SJSA1 (cell line): ENCODE measurements around the gene SYT7. TPM values are rescaled to one million over a fixed set of nuclear protein-coding genes. Genes with fewer than 3 reads are reported as not detected.

Experiments
- DNase-seq, 2 experiments: peaks; one replicate each; pipeline ENCODE4 v3.0.0-alpha.2; 2015 to 2020; ENCODE audit warnings: low spot score in 2 of 2, low read depth in 1 of 2
- H3K27ac ChIP-seq: fragments of 250-450 bp; sonication (Bioruptor Pico); 2 replicates; pipeline ENCODE4 v1.5.1; 2020; ENCODE audit warnings: mild to moderate bottlenecking, moderate library complexity
- H3K27me3 ChIP-seq: fragments of 250-450 bp; sonication (Bioruptor Pico); replicated peaks from 2 replicates; pipeline ENCODE4 v1.5.1; 2020; ENCODE audit warnings: mild to moderate bottlenecking, moderate library complexity
- H3K36me3 ChIP-seq: fragments of 250-450 bp; sonication (Bioruptor Pico); 2 replicates; pipeline ENCODE4 v1.5.1; 2020; ENCODE audit warnings: mild to moderate bottlenecking
- H3K4me1 ChIP-seq: fragments of 250-450 bp; sonication (Bioruptor Pico); replicated peaks from 2 replicates; pipeline ENCODE4 v1.6.1; 2021; ENCODE audit warnings: mild to moderate bottlenecking
- H3K4me3 ChIP-seq: fragments of 250-450 bp; sonication (Bioruptor Pico); 2 replicates; pipeline ENCODE4 v1.5.1; 2020; ENCODE audit warnings: mild to moderate bottlenecking
- H3K9me3 ChIP-seq: fragments of 250-450 bp; sonication (Bioruptor Pico); replicated peaks from 2 replicates; pipeline ENCODE4 v1.5.1; 2020; ENCODE audit warnings: mild to moderate bottlenecking
- total RNA-seq: library from RNA; depleted of rRNA; stranded (reverse); fragments of >200 nt; shearing (Covaris generic); gene quantifications from 2 replicates; pipeline ENCODE4 v1.2.3, GENCODE V29; 2014

Gene SYT7
- total RNA-seq, 1 experiment from 2014 or later, result not detected

DNA sequence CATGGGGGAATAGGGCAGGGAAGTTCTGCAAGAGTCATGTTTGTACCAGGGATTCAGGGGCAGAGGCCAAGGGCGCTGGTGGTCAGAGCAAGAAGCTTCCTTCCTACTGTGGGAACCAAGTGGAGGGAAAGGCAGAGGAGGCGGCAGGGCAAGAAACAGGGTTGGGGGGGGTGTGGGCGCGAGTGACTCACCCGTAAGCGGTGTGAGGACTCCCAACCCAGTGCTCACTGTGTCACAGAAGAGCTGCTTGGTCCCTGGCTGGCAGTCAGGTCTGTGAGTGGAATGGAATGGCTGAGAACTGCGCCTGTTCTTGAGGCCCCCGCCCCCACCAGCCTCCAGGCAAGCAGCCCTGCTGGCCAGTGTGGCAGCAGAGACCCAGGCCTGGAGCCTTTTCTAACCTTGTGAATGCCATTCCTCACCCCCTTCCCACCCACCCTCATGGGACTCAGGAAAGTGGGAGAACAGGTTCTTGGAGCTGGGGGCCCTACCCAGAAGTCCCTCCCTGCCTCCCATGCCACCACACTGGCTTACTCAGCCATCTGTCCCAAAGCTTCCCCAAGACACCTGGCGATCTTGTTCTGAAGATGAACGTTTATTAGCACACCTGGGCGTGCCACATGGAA, 67.6 kb downstream of the SYT7 start:
- no peaks in the 10 kb centered on the region for H3K36me3 ChIP-seq
- H3K27me3 ChIP-seq, result peaks cover 45% of the 10 kb centered on the region
- no peak overlapping the region for H3K4me3 ChIP-seq
- peaks cover 11% of the 10 kb centered on the region for H3K4me1 ChIP-seq
- no peak overlapping the region for H3K27ac ChIP-seq
- DNase-seq, result no peak
- H3K9me3 ChIP-seq, result peaks cover 8% of the 10 kb centered on the region

- peaks cover 54% of the 10 kb centered on the region for H3K27me3 ChIP-seq
These were observed 68.4 kb downstream of the SYT7 start for GRCh38 chr11:61512435-61512834.

DNA sequence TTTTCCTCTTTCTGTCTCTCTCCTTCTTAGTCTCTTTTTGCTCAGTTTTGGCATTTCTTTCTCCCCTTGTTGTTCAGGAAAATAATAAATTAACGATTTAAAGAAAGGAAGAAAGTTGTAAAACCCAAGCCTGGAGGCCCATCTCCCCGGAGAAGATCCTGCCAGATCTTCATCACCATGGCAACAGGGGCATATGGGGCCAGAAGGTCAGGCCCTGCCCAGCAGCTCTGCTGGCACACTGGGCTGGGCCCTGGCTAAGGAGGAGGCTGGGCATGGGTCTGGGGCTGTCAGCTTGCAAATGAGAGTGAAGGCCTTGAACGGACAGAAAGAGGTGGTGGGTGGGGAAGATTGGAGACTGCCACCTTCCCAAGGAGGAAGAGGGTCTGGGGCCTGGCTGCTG, 69.5 kb downstream of the SYT7 start:
- Histone ChIP-seq H3K36me3 (no peaks in the 10 kb centered on the region), H3K4me3 (no peak overlapping the region), H3K9me3 (peaks cover 8% of the 10 kb centered on the region), H3K27me3 (peaks cover 60% of the 10 kb centered on the region), H3K4me1 (peaks cover 13% of the 10 kb centered on the region), H3K27ac (no peak overlapping the region)
- no peak for DNase-seq

More at GRCh38 chr11:61512435-61512834, 68.4 kb downstream of the SYT7 start:
- Histone ChIP-seq H3K4me1 (peaks cover 13% of the 10 kb centered on the region), H3K27ac (no peak overlapping the region), H3K9me3 (peaks cover 8% of the 10 kb centered on the region), H3K4me3 (no peak overlapping the region), H3K36me3 (no peaks in the 10 kb centered on the region)
- no peak for DNase-seq

GRCh38 chr11:61510974-61511373, 69.9 kb downstream of the SYT7 start:
- Histone ChIP-seq H3K27ac (no peak overlapping the region), H3K4me1 (peaks cover 13% of the 10 kb centered on the region), H3K4me3 (no peak overlapping the region), H3K9me3 (peaks cover 8% of the 10 kb centered on the region), H3K36me3 (no peaks in the 10 kb centered on the region), H3K27me3 (peaks cover 64% of the 10 kb centered on the region)
- DNase-seq, result no peak

GRCh38 chr11:61510166-61510919, 70.5 kb downstream of the SYT7 start:
- H3K9me3 ChIP-seq, result peaks cover 8% of the 10 kb centered on the region
- H3K4me1 ChIP-seq, result peaks cover 13% of the 10 kb centered on the region
- no peak for DNase-seq
- H3K4me3 ChIP-seq, result no peak overlapping the region
- no peak overlapping the region for H3K27ac ChIP-seq
- H3K27me3 ChIP-seq, result peaks cover 70% of the 10 kb centered on the region
- H3K36me3 ChIP-seq, result no peaks in the 10 kb centered on the region

- H3K9me3 ChIP-seq, result peaks cover 8% of the 10 kb centered on the region
- peak in 1 of 2 experiments; percentile 43 for DNase-seq
- peaks cover 13% of the 10 kb centered on the region for H3K4me1 ChIP-seq
- peaks cover 80% of the 10 kb centered on the region for H3K27me3 ChIP-seq
- no peaks in the 10 kb centered on the region for H3K36me3 ChIP-seq
- H3K27ac ChIP-seq, result no peak overlapping the region
- no peak overlapping the region for H3K4me3 ChIP-seq
These were observed 71.5 kb downstream of the SYT7 start for GRCh38 chr11:61509043-61510029.

DNA sequence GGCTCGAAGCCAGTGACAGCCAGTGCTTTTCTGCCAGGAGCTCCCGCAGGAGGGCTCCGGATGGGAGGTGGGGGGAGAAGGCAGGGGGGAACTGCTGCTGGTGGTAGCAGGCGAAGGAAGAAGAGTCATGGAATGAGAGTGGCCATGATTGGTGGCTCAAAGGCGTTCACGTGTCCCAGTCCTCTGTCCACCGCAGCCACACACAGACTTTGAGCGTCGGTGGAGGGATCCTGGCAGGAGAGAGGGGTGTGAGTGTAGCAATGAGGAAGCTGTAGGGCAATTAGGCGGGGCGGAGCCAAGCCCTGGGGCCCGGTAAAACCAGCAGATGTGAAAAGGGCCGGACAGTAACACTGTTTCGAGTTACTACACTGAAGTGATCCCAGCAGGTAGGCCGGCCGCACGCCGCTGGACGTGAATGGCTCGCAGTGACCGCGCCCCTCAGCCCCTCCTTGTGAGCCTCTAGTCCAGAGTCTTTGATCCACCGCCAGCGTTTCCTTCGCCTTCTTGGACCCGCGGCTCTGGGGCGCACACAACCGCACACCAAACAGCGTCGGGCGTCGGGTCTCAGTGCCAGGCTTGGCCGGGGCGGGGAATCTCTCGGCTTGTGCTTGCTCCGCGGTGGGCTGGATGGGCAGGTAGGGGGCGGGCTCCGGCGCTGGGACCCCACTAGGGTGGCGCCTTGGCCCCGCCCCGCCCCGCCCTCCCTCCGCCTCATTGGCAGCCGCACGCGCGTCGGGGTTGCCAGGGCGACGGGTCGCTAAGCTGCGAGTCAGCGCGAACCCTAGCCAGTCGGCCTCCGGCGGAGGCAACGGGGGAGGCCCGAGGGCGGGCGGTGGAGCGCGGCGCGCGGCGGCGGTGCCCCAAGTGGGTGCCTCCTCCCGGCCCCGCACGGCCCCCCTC, 72.7 kb downstream of the SYT7 start, which contains the start of gene LRRC10B:
TSS of gene LRRC10B (plus strand) at position 788 of the 900 bp plus-strand sequence. CDS start 250 bp downstream, outside the sequence.
- Histone ChIP-seq H3K4me1 (peaks cover 13% of the 10 kb centered on the region), H3K9me3 (peaks cover 8% of the 10 kb centered on the region), H3K27ac (no peak within 1 kb of the TSS), H3K4me3 (no peak within 1 kb of the TSS), H3K36me3 (no peaks in the 10 kb centered on the region), H3K27me3 (peaks cover 83% of the 10 kb centered on the region)
- DNase-seq, result no peak

GRCh38 chr11:61507012-61507768, 73.7 kb downstream of the SYT7 start:
- Histone ChIP-seq H3K27me3 (peaks cover 81% of the 10 kb centered on the region), H3K9me3 (peaks cover 8% of the 10 kb centered on the region), H3K36me3 (no peaks in the 10 kb centered on the region), H3K4me3 (no peak overlapping the region), H3K27ac (no peak overlapping the region), H3K4me1 (peaks cover 13% of the 10 kb centered on the region)
- DNase-seq, result no peak

- H3K4me1 ChIP-seq, result peaks cover 13% of the 10 kb centered on the region
- no peak for DNase-seq
- peaks cover 8% of the 10 kb centered on the region for H3K9me3 ChIP-seq
- H3K36me3 ChIP-seq, result no peaks in the 10 kb centered on the region
- H3K27ac ChIP-seq, result no peak overlapping the region
- H3K27me3 ChIP-seq, result peaks cover 75% of the 10 kb centered on the region
- H3K4me3 ChIP-seq, result no peak overlapping the region
These were observed 75.2 kb downstream of the SYT7 start for GRCh38 chr11:61505640-61506155.

DNA sequence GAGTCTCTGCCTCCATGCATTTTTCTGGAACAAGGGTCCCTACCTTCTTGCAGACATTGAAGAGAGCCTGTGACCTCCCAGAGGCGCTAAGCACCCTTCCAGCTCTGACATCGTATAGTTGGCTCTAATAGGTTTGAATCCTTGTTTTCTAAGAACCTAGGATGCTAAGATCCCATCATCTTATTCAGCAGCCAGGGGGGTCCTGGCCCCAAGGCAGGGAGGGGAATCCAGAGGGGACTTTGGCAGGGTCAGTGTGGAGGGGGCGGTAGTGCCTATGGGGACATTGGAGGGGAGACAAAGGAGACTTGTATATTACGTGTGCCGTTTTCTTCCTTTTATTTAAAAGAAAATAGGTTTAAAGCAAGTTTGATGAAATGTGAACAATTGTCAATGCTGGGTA, 75.8 kb downstream of the SYT7 start:
- Histone ChIP-seq H3K4me3 (no peak overlapping the region), H3K27me3 (peaks cover 69% of the 10 kb centered on the region), H3K27ac (no peak overlapping the region), H3K9me3 (peaks cover 8% of the 10 kb centered on the region), H3K4me1 (peaks cover 13% of the 10 kb centered on the region), H3K36me3 (no peaks in the 10 kb centered on the region)
- no peak for DNase-seq

- Histone ChIP-seq H3K4me1 (0 out of 2 replicates have a peak, but pooled peaks cover 2% of the 10 kb centered on the region), H3K36me3 (no peaks in the 10 kb centered on the region), H3K4me3 (no peak overlapping the region), H3K9me3 (no peaks in the 10 kb centered on the region; the same call in 1 of the 2 replicates), H3K27ac (no peak overlapping the region), H3K27me3 (peaks cover 54% of the 10 kb centered on the region)
- no peak for DNase-seq
These were observed 77.6 kb downstream of the SYT7 start for GRCh38 chr11:61503135-61503770.

GRCh38 chr11:61502522-61502921, 78.4 kb downstream of the SYT7 start:
- DNase-seq, result no peak
- H3K4me1 ChIP-seq, result no peaks in the 10 kb centered on the region
- H3K9me3 ChIP-seq, result no peaks in the 10 kb centered on the region; the same call in 1 of the 2 replicates
- no peak overlapping the region for H3K4me3 ChIP-seq
- H3K27ac ChIP-seq, result no peak overlapping the region
- H3K36me3 ChIP-seq, result no peaks in the 10 kb centered on the region
- H3K27me3 ChIP-seq, result peaks cover 49% of the 10 kb centered on the region
